GM12874 (cell line): ENCODE results near the gene C2orf76.

Experiments used
- CTCF ChIP-seq: IDR thresholded peaks from 2 replicates; pipeline ENCODE4 v1.5.1; 2011; ENCODE audit warnings: low read depth, mild to moderate bottlenecking, control low read depth, low read length, moderate library complexity; ENCODE audit not compliant: insufficient read depth

Gene C2orf76

GRCh38 chr2:119311371-119311770 lies 55.3 kb downstream of the C2orf76 start:
- TF ChIP-seq CTCF, result no peak

GRCh38 chr2:119308793-119309330 lies 57.8 kb downstream of the C2orf76 start:
- no peak for TF ChIP-seq CTCF

- no peak for TF ChIP-seq CTCF
Observed at GRCh38 chr2:119307419-119308140, 59.1 kb downstream of the C2orf76 start.

GRCh38 chr2:119306196-119306590 lies 60.4 kb downstream of the C2orf76 start:
- no peak for TF ChIP-seq CTCF

GRCh38 chr2:119305497-119306195 lies 61.0 kb downstream of the C2orf76 start:
- no peak for TF ChIP-seq CTCF

GRCh38 chr2:119304847-119305246 lies 61.8 kb downstream of the C2orf76 start:
- no peak for TF ChIP-seq CTCF

GRCh38 chr2:119301413-119301812 lies 65.2 kb downstream of the C2orf76 start:
- no peak for TF ChIP-seq CTCF
